ENCODE measurements around the gene TANC2.

DNA sequence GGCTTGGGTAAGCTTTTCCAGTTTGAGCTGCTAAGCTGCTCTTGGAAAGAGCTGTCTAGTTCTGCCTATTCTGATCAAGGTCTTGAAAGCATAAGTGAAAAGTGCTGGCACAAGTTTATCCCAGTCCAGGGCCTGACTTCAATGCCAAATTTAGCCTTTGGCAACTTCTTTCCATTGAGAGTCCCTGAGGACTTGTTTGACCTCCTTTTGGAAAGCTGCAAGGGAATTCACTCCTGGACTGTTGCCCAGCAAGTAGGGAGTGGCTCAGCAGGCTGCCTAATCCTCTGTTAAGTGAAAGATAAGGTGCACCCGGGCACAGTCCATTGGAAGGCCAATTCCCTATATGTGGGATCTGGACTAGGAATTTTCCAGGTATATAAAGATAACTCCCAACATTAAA is 16.0 kb upstream of the TANC2 start:
- TF ChIP-seq, protein P1, sequence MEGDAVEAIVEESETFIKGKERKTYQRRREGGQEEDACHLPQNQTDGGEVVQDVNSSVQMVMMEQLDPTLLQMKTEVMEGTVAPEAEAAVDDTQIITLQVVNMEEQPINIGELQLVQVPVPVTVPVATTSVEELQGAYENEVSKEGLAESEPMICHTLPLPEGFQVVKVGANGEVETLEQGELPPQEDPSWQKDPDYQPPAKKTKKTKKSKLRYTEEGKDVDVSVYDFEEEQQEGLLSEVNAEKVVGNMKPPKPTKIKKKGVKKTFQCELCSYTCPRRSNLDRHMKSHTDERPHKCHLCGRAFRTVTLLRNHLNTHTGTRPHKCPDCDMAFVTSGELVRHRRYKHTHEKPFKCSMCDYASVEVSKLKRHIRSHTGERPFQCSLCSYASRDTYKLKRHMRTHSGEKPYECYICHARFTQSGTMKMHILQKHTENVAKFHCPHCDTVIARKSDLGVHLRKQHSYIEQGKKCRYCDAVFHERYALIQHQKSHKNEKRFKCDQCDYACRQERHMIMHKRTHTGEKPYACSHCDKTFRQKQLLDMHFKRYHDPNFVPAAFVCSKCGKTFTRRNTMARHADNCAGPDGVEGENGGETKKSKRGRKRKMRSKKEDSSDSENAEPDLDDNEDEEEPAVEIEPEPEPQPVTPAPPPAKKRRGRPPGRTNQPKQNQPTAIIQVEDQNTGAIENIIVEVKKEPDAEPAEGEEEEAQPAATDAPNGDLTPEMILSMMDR (IDR thresholded peaks at IDR 0.05) = no peak
- no peak for TF ChIP-seq POLR2A (IDR thresholded peaks at IDR 0.05)
- no peak for TF ChIP-seq POLR2AphosphoS5 (IDR thresholded peaks at IDR 0.05)

Measured in prostate gland (tissue), 2 donors.